Measurements from ENCODE around the gene DDX41. TPM values are rescaled to one million over a fixed set of nuclear protein-coding genes. Genes with fewer than 3 reads are reported as not detected.

DDX41 gene
- total and polyA plus RNA-seq, 5 donors, result 30.5 to 43.5 (median 39.2) TPM

DNA sequence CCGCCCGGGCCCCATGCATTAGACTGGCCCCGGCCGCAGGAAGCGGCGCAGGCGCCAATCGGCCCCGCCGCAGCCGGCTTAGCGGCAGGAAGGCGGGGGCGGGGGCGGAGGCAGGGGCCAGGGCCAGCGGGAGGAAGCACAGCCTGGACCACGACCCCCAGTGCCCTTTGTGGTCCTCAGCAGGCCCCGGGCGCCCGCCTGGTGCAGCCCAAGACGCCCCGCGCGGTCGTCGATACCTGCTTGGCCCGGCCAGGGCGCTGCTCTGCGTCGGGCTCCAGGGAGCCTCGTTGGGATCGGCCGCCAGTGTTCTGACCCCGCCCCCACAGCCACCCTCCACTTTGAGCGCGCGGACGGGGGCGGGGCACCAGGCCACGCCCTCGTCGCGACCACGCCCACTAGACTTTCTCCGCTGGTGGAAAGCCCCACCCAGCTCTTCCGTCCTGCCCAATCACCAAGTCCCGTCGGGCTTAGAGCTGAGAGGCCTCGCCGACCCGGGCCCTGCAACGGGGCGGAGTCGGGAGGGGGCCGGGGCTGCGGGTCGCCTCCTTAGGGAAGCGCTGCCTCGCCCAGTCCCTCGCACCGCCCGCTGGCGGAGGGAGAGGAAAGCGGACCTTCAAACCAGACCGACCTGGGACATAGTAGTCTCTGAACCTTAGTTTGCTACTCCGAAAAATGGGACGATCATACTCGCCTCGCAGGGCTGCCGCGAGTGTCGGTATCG is 19.3 kb downstream of the DDX41 start, which contains the start of gene PDLIM7:
PDLIM7 (minus strand) TSS at position 313 of the 721 bp plus-strand sequence. CDS start 1,092 bp downstream, outside the sequence.
- no peaks in the 10 kb centered on the region for H3K27me3 ChIP-seq (ENCODE audit: control insufficient read depth, insufficient read depth)
- ATAC-seq, result peak; percentile 84 to 90
- DNase-seq, result peak; percentile 97 to 99 (median 98)
- peaks cover 6% of the 10 kb centered on the region for H3K4me1 ChIP-seq (ENCODE audit: control insufficient read depth, insufficient read depth, low read length)
- under 1% methylated on average over 73 of the region's 73 CpGs for WGBS
- H3K4me3 ChIP-seq (ENCODE audit: low read length), result peak within 1 kb of the TSS; percentile 72
- H3K27ac ChIP-seq (ENCODE audit: low read length), result peak within 1 kb of the TSS; percentile 86
- no peaks in the 10 kb centered on the region for H3K9me3 ChIP-seq (ENCODE audit: control insufficient read depth, low read length)
- intact Hi-C loops (cut with DNase I), result loop anchor here in 2 of 4 donors (2.0 to 5.0 kb wide), 2 partner anchors 40 to 107 kb away; no protein-coding TSS in a partner anchor

GRCh38 chr5:177496727-177497291 is 20.0 kb downstream of the DDX41 start:
- WGBS, result 3% methylated on average over 27 of the region's 29 CpGs
- intact Hi-C loops (cut with DNase I), result loop anchor here in 2 of 4 donors (5.0 kb wide), 1 partner anchor 40 kb away; no protein-coding TSS in a partner anchor
- peak; percentile 86 to 93 (median 92) for DNase-seq
- Histone ChIP-seq H3K27me3 (ENCODE audit: control insufficient read depth, insufficient read depth) (no peaks in the 10 kb centered on the region), H3K4me1 (ENCODE audit: control insufficient read depth, insufficient read depth, low read length) (peaks cover 6% of the 10 kb centered on the region), H3K9me3 (ENCODE audit: control insufficient read depth, low read length) (no peaks in the 10 kb centered on the region), H3K27ac (ENCODE audit: low read length) (peak overlapping the region; percentile 86), H3K4me3 (ENCODE audit: low read length) (peak overlapping the region; percentile 72)
- peak; percentile 40 to 64 for ATAC-seq

DNA sequence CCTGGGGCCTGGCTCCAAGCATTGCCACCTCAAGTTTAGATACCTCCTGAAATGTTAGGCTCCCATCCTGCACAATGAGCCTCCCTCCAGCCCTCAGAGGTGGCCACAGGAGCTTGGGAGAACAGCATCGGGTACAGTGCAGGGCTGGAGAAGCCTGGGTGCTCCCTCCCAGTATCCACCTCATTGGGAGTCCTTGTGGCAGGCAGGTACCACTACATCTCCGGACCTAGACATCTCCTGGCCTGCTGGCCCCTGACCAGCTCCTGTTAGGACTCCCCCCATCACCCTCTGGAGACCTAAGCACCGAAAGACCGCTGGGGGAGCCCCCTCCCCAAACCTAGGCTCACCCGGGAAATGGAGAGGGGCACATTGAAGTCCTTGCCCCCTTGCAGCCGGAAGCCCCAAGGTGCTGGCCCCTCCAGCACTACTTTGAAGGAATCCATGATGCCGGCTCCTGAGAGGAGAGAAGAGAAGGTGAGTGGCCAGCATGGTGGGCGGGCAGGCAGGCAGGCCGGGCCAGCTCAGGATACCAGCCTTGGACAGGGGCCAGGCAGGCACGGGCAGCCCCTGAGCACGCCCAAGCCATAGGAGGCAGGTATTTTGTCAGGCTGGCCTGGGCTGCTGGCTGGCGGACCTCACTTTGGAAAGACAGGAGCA is 20.6 kb downstream of the DDX41 start:
- Histone ChIP-seq H3K4me3 (ENCODE audit: low read length) (peak overlapping the region; percentile 72), H3K4me1 (ENCODE audit: control insufficient read depth, insufficient read depth, low read length) (peaks cover 6% of the 10 kb centered on the region), H3K27me3 (ENCODE audit: control insufficient read depth, insufficient read depth) (no peaks in the 10 kb centered on the region), H3K27ac (ENCODE audit: low read length) (peak overlapping the region; percentile 86), H3K9me3 (ENCODE audit: control insufficient read depth, low read length) (no peaks in the 10 kb centered on the region)
- intact Hi-C loops (cut with DNase I), result loop anchor here in 2 of 4 donors (5.0 kb wide), 1 partner anchor 39 kb away; no protein-coding TSS in a partner anchor
- DNase-seq, result peak in 1 of 3 donors; percentile 75
- 22% methylated on average over 12 of the region's 12 CpGs for WGBS
- ATAC-seq, result no peak

GRCh38 chr5:177495243-177496060 is 21.3 kb downstream of the DDX41 start:
- H3K4me3 ChIP-seq (ENCODE audit: low read length), result no peak overlapping the region
- ATAC-seq, result peak; percentile 19 to 39
- no peaks in the 10 kb centered on the region for H3K9me3 ChIP-seq (ENCODE audit: control insufficient read depth, low read length)
- 51% methylated on average over 14 of the region's 14 CpGs for WGBS
- peak; percentile 85 to 89 (median 89) for DNase-seq
- peaks cover 6% of the 10 kb centered on the region for H3K4me1 ChIP-seq (ENCODE audit: control insufficient read depth, insufficient read depth, low read length)
- intact Hi-C loops (cut with DNase I), result loop anchor here in 2 of 4 donors (5.0 kb wide), 1 partner anchor 38 kb away; no protein-coding TSS in a partner anchor
- H3K27me3 ChIP-seq (ENCODE audit: control insufficient read depth, insufficient read depth), result no peaks in the 10 kb centered on the region
- H3K27ac ChIP-seq (ENCODE audit: low read length), result peak overlapping the region; percentile 86

GRCh38 chr5:177494346-177495195 is 22.2 kb downstream of the DDX41 start:
- H3K27me3 ChIP-seq (ENCODE audit: control insufficient read depth, insufficient read depth), result no peaks in the 10 kb centered on the region
- ATAC-seq (peak; percentile 2 to 63), DNase-seq (peak; percentile 87 to 92 (median 89))
- H3K4me1 ChIP-seq (ENCODE audit: control insufficient read depth, insufficient read depth, low read length), result peaks cover 6% of the 10 kb centered on the region
- no peaks in the 10 kb centered on the region for H3K9me3 ChIP-seq (ENCODE audit: control insufficient read depth, low read length)
- WGBS, result 29% methylated on average over 11 of the region's 11 CpGs
- no peak overlapping the region for H3K4me3 ChIP-seq (ENCODE audit: low read length)
- intact Hi-C loops (cut with DNase I), result loop anchor here in 2 of 4 donors (5.0 kb wide), 1 partner anchor 37 kb away; no protein-coding TSS in a partner anchor
- H3K27ac ChIP-seq (ENCODE audit: low read length), result peak overlapping the region; percentile 25

GRCh38 chr5:177493795-177494345 is 22.9 kb downstream of the DDX41 start:
- DNase-seq (no peak), ATAC-seq (no peak)
- 68% methylated on average over 5 of the region's 5 CpGs for WGBS
- no peaks in the 10 kb centered on the region for H3K27me3 ChIP-seq (ENCODE audit: control insufficient read depth, insufficient read depth)
- H3K9me3 ChIP-seq (ENCODE audit: control insufficient read depth, low read length), result no peaks in the 10 kb centered on the region
- no peak overlapping the region for H3K4me3 ChIP-seq (ENCODE audit: low read length)
- H3K4me1 ChIP-seq (ENCODE audit: control insufficient read depth, insufficient read depth, low read length), result peaks cover 6% of the 10 kb centered on the region
- intact Hi-C loops (cut with DNase I), result no loop called here
- H3K27ac ChIP-seq (ENCODE audit: low read length), result peak overlapping the region; percentile 2

DNA sequence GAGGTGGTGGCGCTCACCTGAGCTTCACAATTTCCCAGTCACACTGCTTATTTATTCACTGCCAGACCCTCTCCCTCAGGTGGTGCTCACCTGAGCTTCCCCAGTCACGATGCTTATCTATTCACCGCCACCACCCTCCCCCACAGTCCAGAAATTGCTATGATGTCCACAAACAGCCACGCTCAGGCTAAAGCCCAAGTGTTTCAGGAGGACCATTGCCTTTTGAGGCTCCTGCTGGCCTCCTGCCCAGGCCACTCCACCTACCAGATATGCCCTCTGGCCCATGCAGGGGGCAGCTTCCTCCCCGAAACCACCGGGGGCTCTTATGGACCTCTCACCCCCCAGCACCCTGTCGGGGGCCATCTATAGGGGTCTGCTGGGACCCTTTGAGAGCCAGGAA is 23.9 kb downstream of the DDX41 start:
- Histone ChIP-seq H3K4me3 (ENCODE audit: low read length) (no peak overlapping the region), H3K9me3 (ENCODE audit: control insufficient read depth, low read length) (no peaks in the 10 kb centered on the region), H3K27ac (ENCODE audit: low read length) (no peak overlapping the region), H3K4me1 (ENCODE audit: control insufficient read depth, insufficient read depth, low read length) (peaks cover 6% of the 10 kb centered on the region), H3K27me3 (ENCODE audit: control insufficient read depth, insufficient read depth) (no peaks in the 10 kb centered on the region)
- 64% methylated on average over 7 of the region's 7 CpGs for WGBS
- ATAC-seq (no peak), DNase-seq (no peak)
- intact Hi-C loops (cut with DNase I), result no loop called here

GRCh38 chr5:177491983-177492746 is 24.6 kb downstream of the DDX41 start:
- ATAC-seq (no peak), DNase-seq (peak in 1 of 3 donors; percentile 63)
- no peaks in the 10 kb centered on the region for H3K9me3 ChIP-seq (ENCODE audit: control insufficient read depth, low read length)
- WGBS, result 92% methylated on average over 54 of the region's 54 CpGs
- H3K27ac ChIP-seq (ENCODE audit: low read length), result no peak overlapping the region
- intact Hi-C loops (cut with DNase I), result no loop called here
- peaks cover 6% of the 10 kb centered on the region for H3K4me1 ChIP-seq (ENCODE audit: control insufficient read depth, insufficient read depth, low read length)
- H3K4me3 ChIP-seq (ENCODE audit: low read length), result no peak overlapping the region
- H3K27me3 ChIP-seq (ENCODE audit: control insufficient read depth, insufficient read depth), result no peaks in the 10 kb centered on the region

- ATAC-seq (no peak), DNase-seq (peak in 2 of 3 donors; percentile 76 to 78)
- Histone ChIP-seq H3K4me3 (ENCODE audit: low read length) (no peak overlapping the region), H3K27me3 (ENCODE audit: control insufficient read depth, insufficient read depth) (no peaks in the 10 kb centered on the region), H3K4me1 (ENCODE audit: control insufficient read depth, insufficient read depth, low read length) (peaks cover 6% of the 10 kb centered on the region), H3K9me3 (ENCODE audit: control insufficient read depth, low read length) (no peaks in the 10 kb centered on the region), H3K27ac (ENCODE audit: low read length) (no peak overlapping the region)
- intact Hi-C loops (cut with DNase I), result no loop called here
- WGBS, result 69% methylated on average over 43 of the region's 43 CpGs
Measured at GRCh38 chr5:177491429-177491945, 25.3 kb downstream of the DDX41 start.

Measured in right cardiac atrium (tissue), 5 donors.